ENCODE measurements around the gene RSPH6A.

- TF ChIP-seq CTCF (IDR thresholded peaks at IDR 0.05; ENCODE audit: insufficient read depth, low read length, poor library complexity, severe bottlenecking) (no peak), EZH2phosphoT487 (conservative IDR thresholded peaks at IDR 0.05; ENCODE audit: low read length) (no peak)
These were observed 31.0 kb downstream of the RSPH6A start for GRCh38 chr19:45784096-45784495.
